HEK293T (cell line): Measurements from ENCODE around the gene MTERF4.
A peak's percentile ranks its signal among the peaks of the same experiment; 100 is the strongest.

Experiments used
- CTCF ChIA-PET: fragments of 350-600 bp; formaldehyde crosslinking; extraction: SDS; loops from one replicate; lab custom pipeline; 2021; ENCODE audit warnings: antibody characterized with exemption, inconsistent platforms; lab: Yijun Ruan, JAX
- POLR2A ChIA-PET: fragments of 350-600 bp; formaldehyde crosslinking; extraction: SDS; loops from one replicate; lab custom pipeline; 2020; ENCODE audit warnings: antibody characterized with exemption, inconsistent platforms; lab: Yijun Ruan, JAX
- DNase-seq: peaks from one replicate; pipeline ENCODE4 v3.0.0; 2012; ENCODE audit warnings: mixed read lengths; ENCODE audit errors: extremely low spot score
- ARNT ChIP-seq: fragments of 450-650 bp; IDR thresholded peaks from 2 replicates; pipeline ENCODE4 v1.6.1; 2017; ENCODE audit warnings: mild to moderate bottlenecking
- BHLHE40 ChIP-seq: fragments of 450-650 bp; IDR thresholded peaks from 2 replicates; pipeline ENCODE4 v1.6.1; 2016; ENCODE audit warnings: mild to moderate bottlenecking, moderate library complexity, borderline replicate concordance
- CTBP1 ChIP-seq: fragments of 450-650 bp; IDR thresholded peaks from 2 replicates; pipeline ENCODE4 v1.6.1; 2016; ENCODE audit warnings: borderline replicate concordance
- ELF4 ChIP-seq: fragments of 450-650 bp; IDR thresholded peaks from 2 replicates; pipeline ENCODE4 v1.6.1; 2017; ENCODE audit warnings: antibody characterized with exemption
- FOXA1 ChIP-seq: fragments of 450-650 bp; IDR thresholded peaks from 2 replicates; pipeline ENCODE4 v1.6.1; 2016; ENCODE audit warnings: mild to moderate bottlenecking
- FOXK2 ChIP-seq: fragments of 450-650 bp; IDR thresholded peaks from 2 replicates; pipeline ENCODE4 v1.6.1; 2016; ENCODE audit warnings: mild to moderate bottlenecking
- FOXM1 ChIP-seq: fragments of 450-650 bp; IDR thresholded peaks from 2 replicates; pipeline ENCODE4 v1.6.1; 2017; ENCODE audit warnings: mild to moderate bottlenecking, borderline replicate concordance
- HDGF ChIP-seq: fragments of 450-650 bp; IDR thresholded peaks from 2 replicates; pipeline ENCODE4 v1.6.1; 2017; ENCODE audit warnings: antibody characterized with exemption, borderline replicate concordance
- L3MBTL2 ChIP-seq: fragments of 450-650 bp; conservative IDR thresholded peaks from 2 replicates; pipeline ENCODE4 v1.6.1; 2016; ENCODE audit warnings: mild to moderate bottlenecking
- LEF1 ChIP-seq: fragments of 450-650 bp; IDR thresholded peaks from 2 replicates; pipeline ENCODE4 v1.6.1; 2017; ENCODE audit warnings: mild to moderate bottlenecking, borderline replicate concordance
- NFRKB ChIP-seq: fragments of 450-650 bp; IDR thresholded peaks from 2 replicates; pipeline ENCODE4 v1.6.1; 2016; ENCODE audit warnings: mild to moderate bottlenecking, moderate library complexity
- PKNOX1 ChIP-seq: fragments of 450-650 bp; IDR thresholded peaks from 2 replicates; pipeline ENCODE4 v1.6.1; 2016
- SP1 ChIP-seq: fragments of 450-650 bp; IDR thresholded peaks from 2 replicates; pipeline ENCODE4 v1.6.1; 2017
- SUZ12 ChIP-seq: fragments of 450-650 bp; IDR thresholded peaks from 2 replicates; pipeline ENCODE4 v1.6.1; 2016; ENCODE audit warnings: mild to moderate bottlenecking
- TARDBP ChIP-seq: fragments of 450-650 bp; IDR thresholded peaks from 2 replicates; pipeline ENCODE4 v1.6.1; 2016
- ZNF384 ChIP-seq: fragments of 450-650 bp; IDR thresholded peaks from 2 replicates; pipeline ENCODE4 v1.6.1; 2016

The MTERF4 gene

GRCh38 chr2:241102239-241102803, at the start of gene MTERF4:
Gene MTERF4, minus strand, starts transcription at chr2:241102287. Its CDS starts 14 bp downstream, at chr2:241102273.
- ChIA-PET CTCF (interaction anchor here (0.7 kb wide), 1 partner anchor 258 kb away, joined by 5 read pairs; no protein-coding TSS in a partner anchor), POLR2A (interaction anchor here (0.7 to 2.4 kb wide), 7 partner anchors 8 to 48 kb away, joined by 3 to 9 read pairs (median 4); partner anchors contain the start of genes PASK and PPP1R7)
- peak; percentile 87 for DNase-seq

GRCh38 chr2:241150660-241151530, 48.8 kb upstream of the MTERF4 start:
- no peak for TF ChIP-seq FOXA1
- no peak for TF ChIP-seq CTBP1
- TF ChIP-seq ELF4 = no peak
- TF ChIP-seq FOXK2 = no peak
- TF ChIP-seq LEF1 = no peak
- no peak for TF ChIP-seq NFRKB
- no peak for TF ChIP-seq TARDBP
- TF ChIP-seq ZNF384 = no peak
- TF ChIP-seq SP1 = no peak
- no peak for DNase-seq
- CTCF ChIA-PET = no interaction called here
- POLR2A ChIA-PET = interaction anchor here (2.0 kb wide), 1 partner anchor 48 kb away, joined by 9 read pairs; the partner anchor contains the start of gene MTERF4

More at GRCh38 chr2:241102239-241102803, at the start of gene MTERF4:
- TF ChIP-seq TARDBP (peak; percentile 61; the same call in 1 of the 2 replicates), FOXM1 (peak; percentile 71; the same call in 1 of the 2 replicates), SP1 (no peak), PKNOX1 (peak; percentile 75), BHLHE40 (no peak), LEF1 (no peak), NFRKB (peak; percentile 92), SUZ12 (no peak), L3MBTL2 (no peak), CTBP1 (peak; percentile 89), ZNF384 (no peak), ARNT (peak; percentile 71; the same call in 1 of the 2 replicates), ELF4 (peak; percentile 56; the same call in 1 of the 2 replicates)

GRCh38 chr2:241149925-241150659, 48.0 kb upstream of the MTERF4 start, which contains the start of gene PPP1R7:
Gene PPP1R7, plus strand, starts transcription at chr2:241150467. Its CDS starts 29 bp downstream, at chr2:241150496.
- CTCF ChIA-PET = interaction anchor here (0.6 kb wide), 1 partner anchor 47 kb away, joined by 3 read pairs; no protein-coding TSS in a partner anchor
- POLR2A ChIA-PET = interaction anchor here (0.8 to 2.0 kb wide), 6 partner anchors 9 to 165 kb away, joined by 3 to 9 read pairs (median 4); partner anchors contain the start of gene MTERF4
- no peak for TF ChIP-seq ARNT
- TF ChIP-seq L3MBTL2 = 0 out of 2 replicates have a peak, but pooled peaks have one; percentile 16
- TF ChIP-seq NFRKB = no peak
- peak; percentile 48; the same call in 1 of the 2 replicates for TF ChIP-seq CTBP1
- TF ChIP-seq ELF4 = peak; percentile 22; the same call in 1 of the 2 replicates
- DNase-seq = peak; percentile 96

- POLR2A ChIA-PET = interaction anchor here (0.8 to 2.0 kb wide), 6 partner anchors 9 to 165 kb away, joined by 3 to 9 read pairs (median 4); partner anchors contain the start of gene MTERF4
- TF ChIP-seq L3MBTL2 (peak; percentile 47), HDGF (no peak)
- no peak for DNase-seq
- CTCF ChIA-PET = interaction anchor here (0.6 kb wide), 1 partner anchor 47 kb away, joined by 3 read pairs; no protein-coding TSS in a partner anchor
These were observed 47.5 kb upstream of the MTERF4 start for GRCh38 chr2:241149675-241149924.

GRCh38 chr2:241148891-241149674, 47.0 kb upstream of the MTERF4 start, which contains the start of gene PASK:
Gene PASK, minus strand, starts transcription at chr2:241149472. Its CDS starts 6,440 bp downstream, at chr2:241143032.
- peak; percentile 87 for DNase-seq
- TF ChIP-seq CTBP1 (no peak), FOXM1 (no peak), TARDBP (no peak), FOXA1 (no peak), PKNOX1 (peak; percentile 98), HDGF (no peak), L3MBTL2 (peak; percentile 55; the same call in 1 of the 2 replicates), LEF1 (no peak)
- ChIA-PET CTCF (interaction anchor here (0.6 kb wide), 1 partner anchor 48 kb away, joined by 3 read pairs; no protein-coding TSS in a partner anchor), POLR2A (interaction anchor here (0.8 to 2.0 kb wide), 6 partner anchors 8 to 166 kb away, joined by 3 to 9 read pairs (median 4); partner anchors contain the start of gene MTERF4)
